ENCODE data around the gene PRSS33. TPM values are rescaled to one million over a fixed set of nuclear protein-coding genes. Genes with fewer than 3 reads are reported as not detected.

PRSS33 gene
- total RNA-seq, 1 experiment from 2014 or later: not detected

DNA sequence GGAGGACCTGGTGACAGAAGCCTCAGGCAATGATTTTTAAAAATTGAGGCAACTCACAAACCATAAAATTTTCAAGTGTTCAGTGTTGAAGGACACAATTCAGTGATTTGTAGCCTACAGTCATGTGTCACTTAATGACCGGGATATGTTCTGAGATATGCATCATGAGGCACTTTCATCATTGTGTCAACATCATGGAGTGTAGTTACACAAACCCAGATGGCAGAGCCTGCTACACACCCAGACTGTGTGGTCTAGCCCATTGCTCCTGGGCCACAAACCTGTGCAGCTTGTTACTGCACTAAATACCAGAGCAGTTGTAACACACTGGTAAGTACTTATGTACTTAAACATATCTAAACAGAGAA, 12.5 kb upstream of the PRSS33 start:
- H3K27me3 ChIP-seq (replicated peaks; ENCODE audit: insufficient read depth, low read depth, low read length, poor library complexity): peaks cover 14% of the 10 kb centered on the region
- H3K36me3 ChIP-seq (ENCODE audit: insufficient read depth, low read length, poor library complexity, severe bottlenecking): no peaks in the 10 kb centered on the region
- intact Hi-C loops (cut with micrococcal nuclease; ENCODE audit: unreplicated experiment): no loop called here
- H3K4me3 ChIP-seq (ENCODE audit: low read depth, low read length, poor library complexity, severe bottlenecking): no peak overlapping the region
- no peak for TF ChIP-seq EZH2 (IDR thresholded peaks at IDR 0.05; ENCODE audit: borderline replicate concordance, low read depth, low read length, poor library complexity, severe bottlenecking)
- TF ChIP-seq, protein P1, sequence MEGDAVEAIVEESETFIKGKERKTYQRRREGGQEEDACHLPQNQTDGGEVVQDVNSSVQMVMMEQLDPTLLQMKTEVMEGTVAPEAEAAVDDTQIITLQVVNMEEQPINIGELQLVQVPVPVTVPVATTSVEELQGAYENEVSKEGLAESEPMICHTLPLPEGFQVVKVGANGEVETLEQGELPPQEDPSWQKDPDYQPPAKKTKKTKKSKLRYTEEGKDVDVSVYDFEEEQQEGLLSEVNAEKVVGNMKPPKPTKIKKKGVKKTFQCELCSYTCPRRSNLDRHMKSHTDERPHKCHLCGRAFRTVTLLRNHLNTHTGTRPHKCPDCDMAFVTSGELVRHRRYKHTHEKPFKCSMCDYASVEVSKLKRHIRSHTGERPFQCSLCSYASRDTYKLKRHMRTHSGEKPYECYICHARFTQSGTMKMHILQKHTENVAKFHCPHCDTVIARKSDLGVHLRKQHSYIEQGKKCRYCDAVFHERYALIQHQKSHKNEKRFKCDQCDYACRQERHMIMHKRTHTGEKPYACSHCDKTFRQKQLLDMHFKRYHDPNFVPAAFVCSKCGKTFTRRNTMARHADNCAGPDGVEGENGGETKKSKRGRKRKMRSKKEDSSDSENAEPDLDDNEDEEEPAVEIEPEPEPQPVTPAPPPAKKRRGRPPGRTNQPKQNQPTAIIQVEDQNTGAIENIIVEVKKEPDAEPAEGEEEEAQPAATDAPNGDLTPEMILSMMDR (conservative IDR thresholded peaks at IDR 0.05; ENCODE audit: low read depth, low read length): no peak
- H3K4me1 ChIP-seq (ENCODE audit: insufficient read depth, low read length, poor library complexity, severe bottlenecking): no peaks in the 10 kb centered on the region
- no TSS peak for BruUV-seq (replicated peaks)
- DNase-seq (ENCODE audit: low spot score): no peak
- no peak overlapping the region for H3K27ac ChIP-seq (ENCODE audit: low read depth, low read length, poor library complexity, severe bottlenecking)
- CTCF ChIA-PET: no interaction called here
- POLR2A ChIA-PET (ENCODE audit: low non-redundant PET): no interaction called here
- peaks cover 10% of the 10 kb centered on the region for H3K9me3 ChIP-seq (ENCODE audit: low read depth, low read length, poor library complexity, severe bottlenecking)

DNA sequence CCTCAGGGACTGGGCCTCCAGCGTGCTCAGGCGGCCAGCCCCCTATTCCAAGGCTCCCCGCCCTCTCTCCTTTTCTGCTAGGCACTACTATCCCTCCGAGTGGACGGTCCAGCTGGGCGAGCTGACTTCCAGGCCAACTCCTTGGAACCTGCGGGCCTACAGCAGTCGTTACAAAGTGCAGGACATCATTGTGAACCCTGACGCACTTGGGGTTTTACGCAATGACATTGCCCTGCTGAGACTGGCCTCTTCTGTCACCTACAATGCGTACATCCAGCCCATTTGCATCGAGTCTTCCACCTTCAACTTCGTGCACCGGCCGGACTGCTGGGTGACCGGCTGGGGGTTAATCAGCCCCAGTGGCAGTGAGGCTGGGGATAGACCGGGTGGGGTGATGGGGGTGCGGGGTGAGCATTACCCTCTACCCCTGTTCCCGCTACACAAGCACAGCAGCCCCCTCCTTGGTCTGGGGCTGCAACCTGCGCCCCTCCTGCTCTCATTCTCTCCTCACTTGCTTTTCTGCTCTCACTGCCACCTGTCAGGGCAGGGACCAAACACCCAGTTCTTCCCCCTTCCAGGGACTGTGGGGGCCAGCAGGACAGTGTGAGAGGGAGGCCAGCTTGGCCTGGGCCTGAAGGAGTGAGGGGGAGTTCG, 12.0 kb upstream of the PRSS33 start:
- ChIA-PET POLR2A (ENCODE audit: low non-redundant PET) (no interaction called here), CTCF (no interaction called here)
- no TSS peak for BruUV-seq (replicated peaks)
- no peaks in the 10 kb centered on the region for H3K4me1 ChIP-seq (ENCODE audit: insufficient read depth, low read length, poor library complexity, severe bottlenecking)
- intact Hi-C loops (cut with micrococcal nuclease; ENCODE audit: unreplicated experiment): no loop called here
- H3K27me3 ChIP-seq (replicated peaks; ENCODE audit: insufficient read depth, low read depth, low read length, poor library complexity): peaks cover 13% of the 10 kb centered on the region
- H3K36me3 ChIP-seq (ENCODE audit: insufficient read depth, low read length, poor library complexity, severe bottlenecking): no peaks in the 10 kb centered on the region
- DNase-seq (ENCODE audit: low spot score): no peak
- no peak for TF ChIP-seq EZH2 (IDR thresholded peaks at IDR 0.05; ENCODE audit: borderline replicate concordance, low read depth, low read length, poor library complexity, severe bottlenecking)
- TF ChIP-seq, protein P1 (conservative IDR thresholded peaks at IDR 0.05; ENCODE audit: low read depth, low read length): no peak
- peaks cover 10% of the 10 kb centered on the region for H3K9me3 ChIP-seq (ENCODE audit: low read depth, low read length, poor library complexity, severe bottlenecking)
- H3K27ac ChIP-seq (ENCODE audit: low read depth, low read length, poor library complexity, severe bottlenecking): no peak overlapping the region
- H3K4me3 ChIP-seq (ENCODE audit: low read depth, low read length, poor library complexity, severe bottlenecking): no peak overlapping the region

DNA sequence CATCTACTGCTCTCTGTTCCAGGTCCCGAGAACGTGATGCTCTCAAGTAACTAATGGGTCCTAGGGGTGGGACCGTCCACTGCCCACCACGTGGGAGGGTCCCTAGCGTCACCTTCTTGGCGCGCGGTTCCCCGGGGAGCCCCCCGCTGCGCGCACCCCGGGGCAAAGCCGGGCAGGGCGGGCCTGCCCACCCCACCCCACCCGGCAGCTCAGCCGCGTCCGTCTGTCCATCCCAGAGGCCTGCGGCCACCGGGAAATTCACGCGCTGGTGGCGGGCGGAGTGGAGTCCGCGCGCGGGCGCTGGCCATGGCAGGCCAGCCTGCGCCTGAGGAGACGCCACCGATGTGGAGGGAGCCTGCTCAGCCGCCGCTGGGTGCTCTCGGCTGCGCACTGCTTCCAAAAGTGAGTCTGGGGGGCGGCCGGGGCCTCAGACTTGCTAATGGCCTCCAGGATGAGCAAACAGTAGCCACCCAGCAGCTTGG, 11.4 kb upstream of the PRSS33 start:
- no peaks in the 10 kb centered on the region for H3K4me1 ChIP-seq (ENCODE audit: insufficient read depth, low read length, poor library complexity, severe bottlenecking)

More for the DNA sequence above, 11.4 kb upstream of the PRSS33 start:
- no TSS peak for BruUV-seq (replicated peaks)
- intact Hi-C loops (cut with micrococcal nuclease; ENCODE audit: unreplicated experiment): no loop called here
- no peak for TF ChIP-seq EZH2 (IDR thresholded peaks at IDR 0.05; ENCODE audit: borderline replicate concordance, low read depth, low read length, poor library complexity, severe bottlenecking)
- TF ChIP-seq, protein P1 (conservative IDR thresholded peaks at IDR 0.05; ENCODE audit: low read depth, low read length): no peak
- ChIA-PET POLR2A (ENCODE audit: low non-redundant PET) (no interaction called here), CTCF (no interaction called here)
- Histone ChIP-seq H3K9me3 (ENCODE audit: low read depth, low read length, poor library complexity, severe bottlenecking) (peaks cover 5% of the 10 kb centered on the region), H3K27ac (ENCODE audit: low read depth, low read length, poor library complexity, severe bottlenecking) (no peak overlapping the region), H3K27me3 (replicated peaks; ENCODE audit: insufficient read depth, low read depth, low read length, poor library complexity) (peaks cover 11% of the 10 kb centered on the region), H3K4me3 (ENCODE audit: low read depth, low read length, poor library complexity, severe bottlenecking) (no peak overlapping the region), H3K36me3 (ENCODE audit: insufficient read depth, low read length, poor library complexity, severe bottlenecking) (no peaks in the 10 kb centered on the region)
- no peak for DNase-seq (ENCODE audit: low spot score)
